Upper lobe of left lung (tissue), 6 donors: Measurements from ENCODE around the gene MYRF. TPM values are rescaled to one million over a fixed set of nuclear protein-coding genes. Genes with fewer than 3 reads are reported as not detected.

Experiments used
- ATAC-seq, 2 donors: fragments of 200-7000 bp; cut with Tn5 transposase; one replicate each; pipeline ENCODE4 v1.9.1; 2022; ENCODE audit warnings: mild to moderate bottlenecking in 2 of 2, moderate library complexity in 2 of 2; ENCODE audit not compliant: low FRiP score in 2 of 2
- DNase-seq, 2 donors: peaks; one replicate each; pipeline ENCODE4 v3.0.0-alpha.2; 2019 to 2020
- H3K27ac ChIP-seq, 4 donors: fragments of 200-600 bp; sonication (generic); one replicate each; pipeline ENCODE4 v1.5.1; 2016 to 2019
- H3K27me3 ChIP-seq, 4 donors: fragments of 200-600 bp; sonication (generic); one replicate each; pipeline ENCODE4 v1.5.1; 2017 to 2019
- H3K36me3 ChIP-seq, 4 donors: fragments of 200-600 bp; sonication (generic); one replicate each; pipeline ENCODE4 v1.5.1; 2016 to 2019
- H3K4me1 ChIP-seq, 4 donors: fragments of 200-600 bp; sonication (generic); one replicate each; pipeline ENCODE4 v1.5.1; 2018 to 2019
- H3K4me3 ChIP-seq, 4 donors: fragments of 200-600 bp; sonication (generic); one replicate each; pipeline ENCODE4 v1.5.1; 2017 to 2019; ENCODE audit warnings: mild to moderate bottlenecking in 2 of 4, moderate library complexity in 1 of 4
- H3K9me3 ChIP-seq, 4 donors: fragments of 200-600 bp; sonication (generic); one replicate each; pipeline ENCODE4 v1.5.1; 2018 to 2019
- EP300 ChIP-seq, 4 donors: sonication (generic); formaldehyde crosslinking; IDR thresholded peaks; one replicate each; pipeline ENCODE4 v1.5.1; 2017; ENCODE audit warnings: antibody characterized with exemption in 4 of 4, control low read depth in 2 of 4
- POLR2A ChIP-seq, 4 donors: fragments of 450-650 bp; IDR thresholded peaks; one replicate each; pipeline ENCODE4 v1.5.1; 2016 to 2017; ENCODE audit warnings: antibody characterized with exemption in 4 of 4, mild to moderate bottlenecking in 2 of 4
- POLR2AphosphoS5 ChIP-seq, 2 donors: sonication (generic); formaldehyde crosslinking; IDR thresholded peaks; one replicate each; pipeline ENCODE4 v1.5.1; 2017; ENCODE audit warnings: antibody characterized with exemption in 2 of 2
- WGBS, 2 donors: methylation state at CpG; one replicate each; pipeline ENCODE4 v1.1.5; 2017 to 2018; 5-methylcytosine and 5-hydroxymethylcytosine counted together
- total RNA-seq, 6 donors: library from RNA; depleted of rRNA in 4 of 6; stranded (reverse); fragments of >200 nt in 4 of 6; gene quantifications; one replicate each; pipeline versions ENCODE4 v1.1.0 to v1.2.1, GENCODE V29; 2016 to 2021
- TF ChIP-seq, protein P1 (sequence below), 6 experiments: fragments of 450-650 bp in 4 of 6; fragments of 200-600 bp in 2 of 6; sonication (generic) in 2 of 6; IDR thresholded peaks; one replicate each; pipeline ENCODE4 v1.5.1; 2016 to 2019; ENCODE audit warnings: antibody characterized with exemption in 6 of 6
- donor health status: DM: no; HTN: no; CAD: no; lungs with moderate emphysema.
- donor health status: DM: no; HTN: yes; CAD: no; lungs with severe emphysema.

Gene MYRF
- total RNA-seq, 6 donors from 2014 or later: 32.5 to 147 (median 50.7) TPM

DNA sequence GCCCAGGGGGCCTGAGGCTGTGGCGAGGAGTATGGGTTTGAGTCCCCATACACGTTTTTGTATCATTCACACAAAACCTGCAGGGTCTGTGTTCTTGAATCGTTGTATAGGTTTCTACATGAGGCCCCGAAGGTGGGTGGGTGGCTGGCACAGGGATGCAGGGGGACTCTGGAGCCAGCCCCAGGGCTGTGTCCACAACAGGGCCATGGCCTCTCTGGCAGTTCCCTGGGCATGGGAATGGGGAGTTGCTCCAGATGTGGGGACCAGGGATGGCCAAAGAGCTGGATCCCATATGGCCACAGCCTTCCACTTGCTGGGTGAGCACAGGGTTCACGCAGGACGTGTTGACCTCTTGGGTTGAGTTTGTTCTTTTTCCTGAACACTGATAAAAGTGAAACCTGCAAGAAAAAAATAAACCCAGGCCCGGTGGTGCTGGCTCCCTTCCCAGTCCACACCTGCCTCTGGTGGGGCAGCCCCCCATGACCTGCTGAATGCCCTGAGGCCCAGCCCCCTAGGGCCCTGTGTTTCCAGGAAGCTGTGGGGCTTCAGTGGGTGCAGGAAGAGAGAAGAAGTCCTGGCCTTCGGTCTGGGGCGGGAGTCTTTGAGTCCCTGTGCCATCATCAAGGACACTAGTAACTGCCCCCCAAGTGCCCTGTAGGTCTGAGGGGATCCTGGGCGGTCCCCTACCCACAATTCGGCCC is 16.1 kb downstream of the MYRF start:
- DNase-seq: peak in 1 of 2 donors; percentile 34

DNA sequence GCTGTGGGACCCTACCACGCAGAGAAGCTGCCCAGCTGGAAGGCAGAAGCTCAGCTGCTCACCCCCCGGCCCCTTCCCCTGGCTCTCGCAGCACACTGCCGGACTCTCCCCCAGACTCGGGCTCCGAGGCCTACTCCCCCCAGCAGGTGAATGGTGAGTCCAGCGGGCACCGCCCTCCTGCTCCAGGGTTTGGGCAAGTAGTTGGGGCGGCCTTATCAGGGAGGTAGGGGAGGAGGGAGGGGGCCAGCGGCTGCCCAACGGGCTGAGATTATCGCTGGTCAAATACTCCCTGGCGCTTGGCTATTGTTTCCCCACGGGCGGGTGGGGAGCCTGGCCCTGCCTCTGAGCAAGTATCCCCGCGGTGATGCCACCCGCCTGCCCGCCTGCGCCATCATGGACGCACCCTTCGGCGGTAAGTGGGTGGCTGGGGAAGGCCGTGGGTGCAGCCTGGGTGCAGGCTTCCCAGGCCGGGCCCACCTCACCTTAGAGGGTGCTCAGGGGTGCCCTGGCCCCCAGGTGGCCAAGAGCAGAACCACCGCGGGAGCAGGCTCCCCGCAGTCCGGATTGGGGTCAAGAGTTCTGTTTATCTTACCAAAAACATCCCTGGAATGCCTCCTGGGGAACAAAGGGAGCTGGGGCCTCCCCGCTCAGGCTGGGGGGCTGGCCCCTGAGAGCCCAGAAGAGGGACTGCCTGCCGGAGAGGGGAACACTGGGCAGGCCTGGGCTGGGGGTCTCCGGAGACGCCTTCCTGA is 16.9 kb downstream of the MYRF start:
- Histone ChIP-seq H3K9me3 (no peaks in the 10 kb centered on the region), H3K36me3 (no peaks in the 10 kb centered on the region), H3K27ac (peak overlapping the region; percentile 31 to 70 (median 56)), H3K4me1 (peaks cover 0 to 11% (median 7%) of the 10 kb centered on the region in 4 donors), H3K27me3 (no peaks in the 10 kb centered on the region), H3K4me3 (no peak overlapping the region)
- 36 to 81% methylated on average over 7 to 24 of the region's 33 CpGs for WGBS, 2 donors
- ATAC-seq: peak in 1 of 2 donors; percentile 41
- TF ChIP-seq POLR2A (IDR thresholded peaks at IDR 0.05) (no peak), EP300 (IDR thresholded peaks at IDR 0.05) (no peak), POLR2AphosphoS5 (IDR thresholded peaks at IDR 0.05) (no peak)
- TF ChIP-seq, protein P1, sequence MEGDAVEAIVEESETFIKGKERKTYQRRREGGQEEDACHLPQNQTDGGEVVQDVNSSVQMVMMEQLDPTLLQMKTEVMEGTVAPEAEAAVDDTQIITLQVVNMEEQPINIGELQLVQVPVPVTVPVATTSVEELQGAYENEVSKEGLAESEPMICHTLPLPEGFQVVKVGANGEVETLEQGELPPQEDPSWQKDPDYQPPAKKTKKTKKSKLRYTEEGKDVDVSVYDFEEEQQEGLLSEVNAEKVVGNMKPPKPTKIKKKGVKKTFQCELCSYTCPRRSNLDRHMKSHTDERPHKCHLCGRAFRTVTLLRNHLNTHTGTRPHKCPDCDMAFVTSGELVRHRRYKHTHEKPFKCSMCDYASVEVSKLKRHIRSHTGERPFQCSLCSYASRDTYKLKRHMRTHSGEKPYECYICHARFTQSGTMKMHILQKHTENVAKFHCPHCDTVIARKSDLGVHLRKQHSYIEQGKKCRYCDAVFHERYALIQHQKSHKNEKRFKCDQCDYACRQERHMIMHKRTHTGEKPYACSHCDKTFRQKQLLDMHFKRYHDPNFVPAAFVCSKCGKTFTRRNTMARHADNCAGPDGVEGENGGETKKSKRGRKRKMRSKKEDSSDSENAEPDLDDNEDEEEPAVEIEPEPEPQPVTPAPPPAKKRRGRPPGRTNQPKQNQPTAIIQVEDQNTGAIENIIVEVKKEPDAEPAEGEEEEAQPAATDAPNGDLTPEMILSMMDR (IDR thresholded peaks at IDR 0.05): peak in 3 of 6 experiments; percentile 12 to 70 (median 15)
- peak in 1 of 2 donors; percentile 83 for DNase-seq

More for the DNA sequence above, 16.1 kb downstream of the MYRF start:
- H3K9me3 ChIP-seq: no peaks in the 10 kb centered on the region
- H3K4me3 ChIP-seq: no peak overlapping the region
- TF ChIP-seq POLR2A (IDR thresholded peaks at IDR 0.05): no peak
- TF ChIP-seq EP300 (IDR thresholded peaks at IDR 0.05): no peak
- TF ChIP-seq, protein P1 (IDR thresholded peaks at IDR 0.05): no peak
- no peak for TF ChIP-seq POLR2AphosphoS5 (IDR thresholded peaks at IDR 0.05)
- WGBS, 2 donors: 65 to 74% methylated on average over 7 to 11 of the region's 11 CpGs
- no peaks in the 10 kb centered on the region for H3K27me3 ChIP-seq
- no peaks in the 10 kb centered on the region for H3K36me3 ChIP-seq
- no peak for ATAC-seq
- peaks cover 0 to 11% (median 7%) of the 10 kb centered on the region in 4 donors for H3K4me1 ChIP-seq
- H3K27ac ChIP-seq: peak overlapping the region; percentile 31 to 70 (median 56)

DNA sequence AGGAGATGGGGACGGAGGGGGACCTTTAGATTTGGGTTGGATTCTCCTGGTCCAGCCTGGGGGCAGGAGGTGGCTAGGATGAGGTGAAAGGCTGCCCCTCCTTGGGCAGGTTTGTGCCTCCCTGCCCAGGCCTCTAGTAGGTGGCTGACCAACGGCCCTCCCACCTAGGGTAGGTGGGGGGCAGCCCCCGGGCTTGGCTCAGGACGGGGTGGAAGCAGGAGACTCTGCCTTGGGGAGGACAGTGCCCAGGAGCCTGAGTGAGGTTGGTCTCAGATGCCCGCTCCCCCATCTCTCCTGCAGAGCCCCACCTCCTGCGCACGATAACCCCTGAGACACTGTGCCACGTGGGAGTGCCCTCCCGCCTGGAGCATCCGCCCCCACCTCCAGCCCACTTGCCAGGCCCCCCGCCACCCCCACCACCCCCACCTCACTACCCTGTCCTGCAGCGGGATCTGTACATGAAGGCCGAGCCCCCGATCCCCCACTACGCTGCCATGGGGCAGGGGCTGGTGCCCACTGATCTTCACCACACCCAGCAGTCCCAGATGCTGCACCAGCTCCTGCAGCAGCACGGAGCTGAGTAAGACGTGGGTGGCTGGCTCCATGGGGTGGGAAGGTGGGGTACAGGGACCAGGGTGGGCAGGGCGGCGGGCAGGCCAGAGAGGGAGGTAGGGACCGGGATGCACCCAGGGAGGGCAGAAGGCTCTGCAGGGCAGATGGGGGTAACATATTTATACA is 17.7 kb downstream of the MYRF start:
- DNase-seq (peak in 1 of 2 donors; percentile 45), ATAC-seq (no peak)
- WGBS, 2 donors: 88 to 94% methylated on average over 6 to 20 of the region's 20 CpGs
- Histone ChIP-seq H3K9me3 (no peaks in the 10 kb centered on the region), H3K36me3 (no peaks in the 10 kb centered on the region), H3K4me1 (peaks cover 0 to 11% (median 7%) of the 10 kb centered on the region in 4 donors), H3K27ac (peak overlapping the region in 3 of 4 donors; percentile 12 to 70 (median 63)), H3K4me3 (no peak overlapping the region), H3K27me3 (no peaks in the 10 kb centered on the region)
- TF ChIP-seq, protein P1 (IDR thresholded peaks at IDR 0.05): no peak
- no peak for TF ChIP-seq POLR2AphosphoS5 (IDR thresholded peaks at IDR 0.05)

DNA sequence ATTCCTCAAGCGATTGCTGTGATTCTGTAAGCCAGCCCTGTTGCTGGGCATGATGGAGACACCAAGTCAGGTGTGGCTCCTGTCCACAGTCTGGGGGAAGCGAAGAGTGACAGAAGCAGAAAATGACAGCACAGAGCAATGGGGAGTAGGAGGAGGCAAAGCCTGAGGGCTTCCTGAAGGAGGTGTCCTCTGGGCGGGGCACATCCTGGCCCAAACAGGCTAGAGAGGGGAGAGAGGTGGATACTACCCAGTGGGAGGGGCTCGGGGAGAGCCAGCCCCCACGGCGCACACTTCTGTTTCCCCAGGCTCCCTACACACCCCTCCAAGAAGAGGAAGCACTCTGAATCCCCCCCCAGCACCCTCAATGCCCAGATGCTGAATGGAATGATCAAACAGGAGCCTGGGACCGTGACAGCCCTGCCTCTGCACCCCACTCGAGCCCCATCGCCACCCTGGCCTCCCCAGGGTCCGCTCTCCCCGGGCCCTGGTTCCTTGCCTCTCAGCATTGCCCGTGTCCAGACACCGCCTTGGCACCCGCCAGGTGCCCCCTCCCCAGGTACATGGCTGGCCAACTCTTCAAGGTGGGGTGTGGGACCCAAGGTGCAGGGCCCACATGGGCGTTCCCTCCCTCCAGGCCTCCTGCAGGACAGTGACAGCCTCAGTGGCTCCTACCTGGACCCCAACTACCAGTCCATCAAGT is 18.9 kb downstream of the MYRF start:
- peak overlapping the region in 2 of 4 donors; percentile 24 to 42 for H3K27ac ChIP-seq
- H3K4me3 ChIP-seq: no peak overlapping the region
- peaks cover 0 to 11% (median 7%) of the 10 kb centered on the region in 4 donors for H3K4me1 ChIP-seq
- ATAC-seq: no peak
- H3K9me3 ChIP-seq: no peaks in the 10 kb centered on the region
- DNase-seq: no peak
- TF ChIP-seq POLR2A (IDR thresholded peaks at IDR 0.05): no peak
- TF ChIP-seq, protein P1 (IDR thresholded peaks at IDR 0.05): no peak
- TF ChIP-seq POLR2AphosphoS5 (IDR thresholded peaks at IDR 0.05): no peak
- TF ChIP-seq EP300 (IDR thresholded peaks at IDR 0.05): no peak
- no peaks in the 10 kb centered on the region for H3K27me3 ChIP-seq
- H3K36me3 ChIP-seq: no peaks in the 10 kb centered on the region
- 80 to 87% methylated on average over 12 to 15 of the region's 15 CpGs for WGBS, 2 donors
